Neural progenitor cell (in vitro differentiated cells): Measurements from ENCODE around the gene SEC14L3. TPM values are rescaled to one million over a fixed set of nuclear protein-coding genes. Genes with fewer than 3 reads are reported as not detected.

ENCODE experiments used
- DNase-seq: peaks from one replicate; pipeline ENCODE4 v3.0.0-alpha.2; 2016; ENCODE audit warnings: low spot score
- H2AFZ ChIP-seq: fragments of 200-600 bp; sonication (generic); replicated peaks from 2 replicates; pipeline ENCODE4 v1.6.1; 2016; ENCODE audit warnings: antibody characterized with exemption
- H3F3A ChIP-seq: fragments of 200-600 bp; sonication (generic); 2 replicates; pipeline ENCODE4 v1.6.1; 2016; ENCODE audit warnings: antibody characterized with exemption, low read depth
- H3K27ac ChIP-seq: fragments of 200-600 bp; sonication (generic); 2 replicates; pipeline ENCODE4 v1.5.1; 2016; ENCODE audit warnings: mild to moderate bottlenecking
- H3K27me3 ChIP-seq: fragments of 200-600 bp; sonication (generic); 2 replicates; pipeline ENCODE4 v1.6.1; 2016; ENCODE audit warnings: mild to moderate bottlenecking, moderate library complexity
- H3K36me3 ChIP-seq: fragments of 200-600 bp; sonication (generic); 2 replicates; pipeline ENCODE4 v1.5.1; 2016
- H3K4me1 ChIP-seq: fragments of 200-600 bp; sonication (generic); 2 replicates; pipeline ENCODE4 v1.6.1; 2016; ENCODE audit warnings: mixed run types
- H3K4me2 ChIP-seq: fragments of 200-600 bp; sonication (generic); 2 replicates; pipeline ENCODE4 v1.6.1; 2016
- H3K4me3 ChIP-seq: fragments of 200-600 bp; sonication (generic); 2 replicates; pipeline ENCODE4 v1.5.1; 2016
- H3K79me2 ChIP-seq: fragments of 200-600 bp; sonication (generic); 2 replicates; pipeline ENCODE4 v1.6.1; 2016; ENCODE audit warnings: low read depth
- H3K9ac ChIP-seq: fragments of 200-600 bp; sonication (generic); 2 replicates; pipeline ENCODE4 v1.6.1; 2016
- H3K9me3 ChIP-seq: fragments of 200-600 bp; sonication (generic); 2 replicates; pipeline ENCODE4 v1.5.1; 2016; ENCODE audit warnings: low read depth
- H4K20me1 ChIP-seq: fragments of 200-600 bp; sonication (generic); 2 replicates; pipeline ENCODE4 v1.6.1; 2016; ENCODE audit warnings: low read depth
- H3K27ac Mint-ChIP-seq: 3 replicates; pipeline ENCODE4 v1.8.0; 2021; ENCODE audit warnings: mixed read lengths
- H3K27me3 Mint-ChIP-seq: 2 replicates; pipeline ENCODE4 v1.8.0; 2022; ENCODE audit warnings: low read depth, mild to moderate bottlenecking, inconsistent platforms, moderate library complexity, mixed read lengths; ENCODE audit not compliant: insufficient read depth
- H3K36me3 Mint-ChIP-seq: 3 replicates; pipeline ENCODE4 v1.8.0; 2021; ENCODE audit warnings: mixed read lengths
- H3K4me1 Mint-ChIP-seq: 3 replicates; pipeline ENCODE4 v1.8.0; 2021; ENCODE audit warnings: mixed read lengths
- H3K4me3 Mint-ChIP-seq: 3 replicates; pipeline ENCODE4 v1.8.0; 2021; ENCODE audit warnings: mild to moderate bottlenecking, moderate library complexity, mixed read lengths
- H3K9me3 Mint-ChIP-seq: 3 replicates; pipeline ENCODE4 v1.8.0; 2020; ENCODE audit warnings: mixed read lengths
- EZH2 ChIP-seq: fragments of 200-600 bp; sonication (generic); IDR thresholded peaks from 2 replicates; pipeline ENCODE4 v1.6.1; 2017; ENCODE audit warnings: antibody characterized with exemption, mild to moderate bottlenecking, moderate library complexity
- EZH2phosphoT487 ChIP-seq: fragments of 200-600 bp; sonication (generic); IDR thresholded peaks from 2 replicates; pipeline ENCODE4 v1.6.1; 2017; ENCODE audit warnings: antibody characterized with exemption
- total RNA-seq: library from RNA; depleted of rRNA; stranded (reverse); fragments of >200 nt; gene quantifications from 2 replicates; pipeline ENCODE4 v1.2.3, GENCODE V29; 2015; ENCODE audit warnings: low replicate concordance
- TF ChIP-seq, protein P1 (sequence below): fragments of 200-600 bp; sonication (generic); IDR thresholded peaks from 2 replicates; pipeline ENCODE4 v1.5.1; 2017; ENCODE audit warnings: antibody characterized with exemption, mild to moderate bottlenecking

The SEC14L3 gene
- total RNA-seq, 1 donor from 2014 or later, result not detected

DNA sequence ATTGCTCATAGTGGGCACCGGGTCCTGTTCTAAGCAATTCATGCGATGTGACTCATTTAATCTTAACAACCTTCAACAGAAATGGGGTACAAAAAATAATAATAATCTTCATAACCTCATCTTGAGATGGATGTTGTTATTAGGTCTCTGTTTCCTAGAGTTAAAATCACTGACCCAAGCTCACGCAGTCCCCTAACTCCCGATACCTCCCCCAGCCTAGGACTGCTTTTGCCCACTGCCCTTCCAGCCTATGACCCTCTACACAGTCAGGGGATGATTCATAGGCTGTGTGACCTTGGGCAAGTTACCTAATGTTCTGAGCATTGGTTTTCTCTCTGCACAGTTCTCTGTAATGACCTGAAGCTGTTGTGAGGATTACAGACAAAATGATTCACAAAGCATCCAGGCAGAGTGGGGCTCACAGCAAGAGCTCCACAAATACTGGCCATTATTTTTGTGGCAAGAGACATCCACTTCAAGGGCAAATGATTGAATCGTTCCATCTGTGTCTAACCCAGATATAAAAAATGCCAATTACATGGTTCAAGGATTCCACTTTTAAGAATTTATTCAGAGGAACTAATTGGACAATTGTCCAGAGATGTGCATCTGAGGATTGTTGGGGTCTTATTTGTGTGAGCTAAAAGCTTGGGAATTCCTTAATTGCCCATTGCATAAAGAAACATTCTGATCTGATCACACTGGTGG, 26.2 kb downstream of the SEC14L3 start:
- H3K9me3 Mint-ChIP-seq, result no peaks in the 10 kb centered on the region
- Histone ChIP-seq H3K4me1 (peaks cover 6% of the 10 kb centered on the region), H3K27ac (no peak overlapping the region), H3K27me3 (no peaks in the 10 kb centered on the region), H3K9me3 (no peaks in the 10 kb centered on the region), H3K4me3 (no peak overlapping the region), H4K20me1 (no peaks in the 10 kb centered on the region), H3K9ac (no peak overlapping the region), H3K79me2 (no peaks in the 10 kb centered on the region), H3F3A (peaks cover 9% of the 10 kb centered on the region), H3K36me3 (no peaks in the 10 kb centered on the region), H3K4me2 (no peak overlapping the region), H2AFZ (peak overlapping the region; percentile 75)
- TF ChIP-seq, protein P1, sequence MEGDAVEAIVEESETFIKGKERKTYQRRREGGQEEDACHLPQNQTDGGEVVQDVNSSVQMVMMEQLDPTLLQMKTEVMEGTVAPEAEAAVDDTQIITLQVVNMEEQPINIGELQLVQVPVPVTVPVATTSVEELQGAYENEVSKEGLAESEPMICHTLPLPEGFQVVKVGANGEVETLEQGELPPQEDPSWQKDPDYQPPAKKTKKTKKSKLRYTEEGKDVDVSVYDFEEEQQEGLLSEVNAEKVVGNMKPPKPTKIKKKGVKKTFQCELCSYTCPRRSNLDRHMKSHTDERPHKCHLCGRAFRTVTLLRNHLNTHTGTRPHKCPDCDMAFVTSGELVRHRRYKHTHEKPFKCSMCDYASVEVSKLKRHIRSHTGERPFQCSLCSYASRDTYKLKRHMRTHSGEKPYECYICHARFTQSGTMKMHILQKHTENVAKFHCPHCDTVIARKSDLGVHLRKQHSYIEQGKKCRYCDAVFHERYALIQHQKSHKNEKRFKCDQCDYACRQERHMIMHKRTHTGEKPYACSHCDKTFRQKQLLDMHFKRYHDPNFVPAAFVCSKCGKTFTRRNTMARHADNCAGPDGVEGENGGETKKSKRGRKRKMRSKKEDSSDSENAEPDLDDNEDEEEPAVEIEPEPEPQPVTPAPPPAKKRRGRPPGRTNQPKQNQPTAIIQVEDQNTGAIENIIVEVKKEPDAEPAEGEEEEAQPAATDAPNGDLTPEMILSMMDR, result no peak
- TF ChIP-seq EZH2phosphoT487, result no peak
- TF ChIP-seq EZH2, result no peak
- no peak for DNase-seq
- peaks cover 22% of the 10 kb centered on the region for H3K4me1 Mint-ChIP-seq
- no peak overlapping the region for H3K4me3 Mint-ChIP-seq
- no peaks in the 10 kb centered on the region for H3K36me3 Mint-ChIP-seq
- peak overlapping the region; percentile 64 for H3K27ac Mint-ChIP-seq
- H3K27me3 Mint-ChIP-seq, result peaks cover 5% of the 10 kb centered on the region

- Histone ChIP-seq H3K9ac (no peak overlapping the region), H3K27ac (no peak overlapping the region), H3K4me1 (peaks cover 6% of the 10 kb centered on the region), H3K4me2 (peak overlapping the region; percentile 41), H3K27me3 (no peaks in the 10 kb centered on the region), H2AFZ (peak overlapping the region; percentile 27), H3K9me3 (no peaks in the 10 kb centered on the region), H3K4me3 (no peak overlapping the region), H3K79me2 (no peaks in the 10 kb centered on the region), H4K20me1 (no peaks in the 10 kb centered on the region), H3K36me3 (no peaks in the 10 kb centered on the region), H3F3A (peaks cover 9% of the 10 kb centered on the region)
- peaks cover 20% of the 10 kb centered on the region for H3K4me1 Mint-ChIP-seq
- peak overlapping the region; percentile 72 for H3K27ac Mint-ChIP-seq
- DNase-seq, result peak; percentile 82
- no peak for TF ChIP-seq EZH2phosphoT487
- no peak for TF ChIP-seq EZH2
- TF ChIP-seq, protein P1, result peak; percentile 83
- peaks cover 3% of the 10 kb centered on the region for H3K27me3 Mint-ChIP-seq
- no peak overlapping the region for H3K4me3 Mint-ChIP-seq
- H3K36me3 Mint-ChIP-seq, result no peaks in the 10 kb centered on the region
- no peaks in the 10 kb centered on the region for H3K9me3 Mint-ChIP-seq
Measured at GRCh38 chr22:30444632-30445437, 27.0 kb downstream of the SEC14L3 start.

DNA sequence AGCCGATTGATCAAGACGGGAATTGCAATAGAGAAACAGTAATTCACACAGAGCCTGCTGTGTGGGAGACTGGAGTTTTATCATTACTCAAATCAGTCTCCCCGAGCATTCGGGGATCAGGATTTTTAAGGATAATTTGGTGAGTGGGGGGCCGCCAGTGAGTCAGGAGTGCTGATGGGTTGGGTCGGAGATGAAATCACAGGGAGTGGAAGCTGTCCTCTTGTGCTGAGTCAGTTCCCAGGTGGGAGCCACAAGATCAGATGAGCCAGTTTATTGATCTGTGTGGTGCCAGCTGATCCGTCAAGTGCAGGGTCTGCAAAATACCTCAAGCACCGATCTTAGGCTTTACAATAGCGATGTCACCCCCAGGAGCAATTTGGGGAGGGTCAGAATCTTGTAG, 30.7 kb downstream of the SEC14L3 start:
- H3K27ac ChIP-seq, result no peak overlapping the region
- no peak for TF ChIP-seq EZH2
- TF ChIP-seq EZH2phosphoT487, result no peak
- TF ChIP-seq, protein P1, result no peak
- H3K4me3 ChIP-seq, result no peak overlapping the region
- no peak overlapping the region for H3K4me2 ChIP-seq
- no peaks in the 10 kb centered on the region for H3K27me3 ChIP-seq
- Mint-ChIP-seq H3K27me3 (peaks cover 3% of the 10 kb centered on the region), H3K27ac (peak overlapping the region; percentile 33), H3K4me1 (peaks cover 20% of the 10 kb centered on the region), H3K4me3 (no peak overlapping the region), H3K36me3 (no peaks in the 10 kb centered on the region), H3K9me3 (no peaks in the 10 kb centered on the region)
- H3K9ac ChIP-seq, result no peak overlapping the region
- H3F3A ChIP-seq, result peaks cover 9% of the 10 kb centered on the region
- H3K9me3 ChIP-seq, result no peaks in the 10 kb centered on the region
- peaks cover 6% of the 10 kb centered on the region for H3K4me1 ChIP-seq
- no peaks in the 10 kb centered on the region for H3K36me3 ChIP-seq
- no peak for DNase-seq
- no peaks in the 10 kb centered on the region for H4K20me1 ChIP-seq
- H2AFZ ChIP-seq, result no peak overlapping the region
- H3K79me2 ChIP-seq, result no peaks in the 10 kb centered on the region
